OCI-LY3 (cell line): Measurements from ENCODE around the gene SLC5A6.

Experiments
- H2AFZ ChIP-seq: fragments of 200-600, 300-600 bp; shearing (Covaris generic); 2 replicates; pipeline ENCODE4 v1.6.0; 2014; ENCODE audit warnings: antibody characterized with exemption, low read depth, low read length
- H3K27ac ChIP-seq: fragments of 200-600, 300-600 bp; sonication (generic); 2 replicates; pipeline ENCODE4 v1.5.1; 2014; ENCODE audit warnings: mild to moderate bottlenecking, low read length, moderate library complexity, mixed read lengths
- H3K27me3 ChIP-seq: fragments of 200-600, 300-600 bp; sonication (generic); 2 replicates; pipeline ENCODE4 v1.6.1; 2014; ENCODE audit warnings: low read depth, low read length, mixed read lengths
- H3K36me3 ChIP-seq: fragments of 200-600, 300-600 bp; sonication (generic); replicated peaks from 2 replicates; pipeline ENCODE3; 2014; ENCODE audit warnings: low read depth, low read length, mixed read lengths
- H3K4me1 ChIP-seq: fragments of 300-600, 200-600 bp; sonication (generic); 2 replicates; pipeline ENCODE4 v1.6.1; 2014; ENCODE audit warnings: low read length, mixed read lengths
- H3K4me2 ChIP-seq: fragments of 200-600, 300-600 bp; sonication (generic); 2 replicates; pipeline ENCODE4 v1.6.1; 2014; ENCODE audit warnings: low read length, mixed read lengths
- H3K4me3 ChIP-seq: fragments of 300-600, 200-600 bp; sonication (generic); 2 replicates; pipeline ENCODE4 v1.5.1; 2014; ENCODE audit warnings: antibody characterized with exemption, mild to moderate bottlenecking, low read length, moderate library complexity
- H3K79me2 ChIP-seq: fragments of 300-600, 200-600 bp; shearing (Covaris generic); 2 replicates; pipeline ENCODE4 v1.6.1; 2014; ENCODE audit warnings: mild to moderate bottlenecking, low read length, mixed read lengths
- H3K9ac ChIP-seq: fragments of 300-600, 200-600 bp; shearing (Covaris generic); 2 replicates; pipeline ENCODE4 v1.6.0; 2014; ENCODE audit warnings: mild to moderate bottlenecking, low read length, moderate library complexity
- H3K9me3 ChIP-seq: fragments of 200-600, 300-600 bp; shearing (Covaris generic); 2 replicates; pipeline ENCODE4 v1.6.1; 2014; ENCODE audit warnings: low read length, mixed read lengths; ENCODE audit not compliant: insufficient read depth
- H4K20me1 ChIP-seq: fragments of 200-600, 300-600 bp; sonication (generic); 2 replicates; pipeline ENCODE4 v1.6.1; 2016; ENCODE audit warnings: low read length, mixed read lengths; ENCODE audit not compliant: insufficient read depth
- EZH2phosphoT487 ChIP-seq: fragments of 200-600 bp; shearing (Covaris generic); IDR thresholded peaks from 2 replicates; pipeline ENCODE4 v1.6.1; 2018; ENCODE audit warnings: antibody characterized with exemption, mixed run types, low read depth
- TF ChIP-seq, protein P1 (sequence below): fragments of 200-600, 300-600 bp; sonication (generic); IDR thresholded peaks from 2 replicates; pipeline ENCODE4 v1.5.1; 2014; ENCODE audit warnings: antibody characterized with exemption, low read length, low read depth

The SLC5A6 gene

GRCh38 chr2:27194538-27195354 is 17.3 kb downstream of the SLC5A6 start:
- H3K79me2 ChIP-seq: no peaks in the 10 kb centered on the region
- no peak overlapping the region for H3K27ac ChIP-seq

GRCh38 chr2:27191070-27191829 is 20.8 kb downstream of the SLC5A6 start:
- Histone ChIP-seq H3K4me2 (no peak overlapping the region), H3K4me3 (no peak overlapping the region), H3K9me3 (no peaks in the 10 kb centered on the region), H3K27me3 (no peaks in the 10 kb centered on the region; the same call in 1 of the 2 replicates), H3K36me3 (no peaks in the 10 kb centered on the region), H3K27ac (no peak overlapping the region), H3K79me2 (no peaks in the 10 kb centered on the region), H3K9ac (no peak overlapping the region), H2AFZ (no peak overlapping the region), H4K20me1 (no peaks in the 10 kb centered on the region), H3K4me1 (no peaks in the 10 kb centered on the region)
- TF ChIP-seq, protein P1, sequence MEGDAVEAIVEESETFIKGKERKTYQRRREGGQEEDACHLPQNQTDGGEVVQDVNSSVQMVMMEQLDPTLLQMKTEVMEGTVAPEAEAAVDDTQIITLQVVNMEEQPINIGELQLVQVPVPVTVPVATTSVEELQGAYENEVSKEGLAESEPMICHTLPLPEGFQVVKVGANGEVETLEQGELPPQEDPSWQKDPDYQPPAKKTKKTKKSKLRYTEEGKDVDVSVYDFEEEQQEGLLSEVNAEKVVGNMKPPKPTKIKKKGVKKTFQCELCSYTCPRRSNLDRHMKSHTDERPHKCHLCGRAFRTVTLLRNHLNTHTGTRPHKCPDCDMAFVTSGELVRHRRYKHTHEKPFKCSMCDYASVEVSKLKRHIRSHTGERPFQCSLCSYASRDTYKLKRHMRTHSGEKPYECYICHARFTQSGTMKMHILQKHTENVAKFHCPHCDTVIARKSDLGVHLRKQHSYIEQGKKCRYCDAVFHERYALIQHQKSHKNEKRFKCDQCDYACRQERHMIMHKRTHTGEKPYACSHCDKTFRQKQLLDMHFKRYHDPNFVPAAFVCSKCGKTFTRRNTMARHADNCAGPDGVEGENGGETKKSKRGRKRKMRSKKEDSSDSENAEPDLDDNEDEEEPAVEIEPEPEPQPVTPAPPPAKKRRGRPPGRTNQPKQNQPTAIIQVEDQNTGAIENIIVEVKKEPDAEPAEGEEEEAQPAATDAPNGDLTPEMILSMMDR: peak; percentile 86
- TF ChIP-seq EZH2phosphoT487: no peak

More at GRCh38 chr2:27194538-27195354, 17.3 kb downstream of the SLC5A6 start:
- no peak overlapping the region for H3K4me3 ChIP-seq
- TF ChIP-seq, protein P1: no peak
- no peak for TF ChIP-seq EZH2phosphoT487
- H3K4me2 ChIP-seq: no peak overlapping the region
- H3K9me3 ChIP-seq: no peaks in the 10 kb centered on the region
- no peaks in the 10 kb centered on the region; the same call in 1 of the 2 replicates for H3K27me3 ChIP-seq
- no peak overlapping the region for H2AFZ ChIP-seq
- no peaks in the 10 kb centered on the region for H3K4me1 ChIP-seq
- no peaks in the 10 kb centered on the region for H4K20me1 ChIP-seq
- no peak overlapping the region for H3K9ac ChIP-seq
- no peaks in the 10 kb centered on the region for H3K36me3 ChIP-seq

DNA sequence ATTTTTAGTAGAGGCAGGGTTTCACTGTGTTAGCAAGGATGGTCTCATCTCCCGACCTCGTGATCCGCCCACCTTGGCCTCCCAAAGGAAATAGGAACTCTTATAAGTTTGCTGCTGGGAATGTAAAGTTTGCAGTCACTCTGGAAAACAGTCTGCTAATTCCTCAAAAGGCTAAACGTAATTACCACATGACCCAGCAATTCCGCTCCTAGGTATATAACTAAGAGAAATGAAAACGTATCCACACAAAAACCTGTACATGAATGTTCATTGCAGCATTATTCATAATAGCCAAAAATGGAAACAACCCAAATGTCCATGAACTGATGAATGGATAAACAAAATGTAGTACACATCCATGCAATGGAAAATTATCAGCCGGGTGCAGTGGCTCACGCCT is 22.1 kb downstream of the SLC5A6 start:
- Histone ChIP-seq H3K79me2 (no peaks in the 10 kb centered on the region), H3K4me1 (peaks cover 5% of the 10 kb centered on the region; the same call in 1 of the 2 replicates), H2AFZ (no peak overlapping the region), H3K9ac (no peak overlapping the region), H3K4me2 (no peak overlapping the region), H3K27ac (no peak overlapping the region), H3K27me3 (no peaks in the 10 kb centered on the region; the same call in 1 of the 2 replicates), H3K4me3 (no peak overlapping the region), H4K20me1 (no peaks in the 10 kb centered on the region), H3K9me3 (no peaks in the 10 kb centered on the region), H3K36me3 (no peaks in the 10 kb centered on the region)
- TF ChIP-seq, protein P1: no peak
- TF ChIP-seq EZH2phosphoT487: no peak
